ENCODE measurements around the gene ATOX1. TPM values are rescaled to one million over a fixed set of nuclear protein-coding genes. Genes with fewer than 3 reads are reported as not detected.
"Not testable (repeated sequence)": the region's sequence is repeated elsewhere in the genome, so short reads cannot be mapped to it uniquely, and the experiment has no call there.

Gene ATOX1
- total RNA-seq, 1 donor from 2014 or later = 179 TPM

DNA sequence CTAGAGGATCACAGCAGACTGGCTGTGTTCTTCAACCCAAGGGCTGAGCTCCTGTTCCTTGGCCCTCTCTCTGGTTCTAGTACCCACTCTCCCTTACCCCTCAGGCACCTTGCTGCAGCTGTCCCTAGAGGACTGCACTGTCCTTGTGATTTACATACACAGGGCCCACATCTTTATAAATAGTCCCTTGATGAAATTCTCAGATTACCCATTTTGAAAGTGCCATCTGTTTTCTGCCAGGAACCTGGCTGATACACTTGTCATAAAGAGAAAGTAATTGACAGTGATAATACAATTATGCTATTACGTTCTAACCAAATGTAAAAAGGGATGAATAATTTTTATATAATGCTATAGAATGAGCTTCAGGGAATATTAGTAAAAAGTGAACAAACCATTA lies 55.2 kb downstream of the ATOX1 start:
- H3K36me3 ChIP-seq = no peaks in the 10 kb centered on the region
- intact Hi-C loops (cut with DNase I) = no loop called here
- TF ChIP-seq, protein P1, sequence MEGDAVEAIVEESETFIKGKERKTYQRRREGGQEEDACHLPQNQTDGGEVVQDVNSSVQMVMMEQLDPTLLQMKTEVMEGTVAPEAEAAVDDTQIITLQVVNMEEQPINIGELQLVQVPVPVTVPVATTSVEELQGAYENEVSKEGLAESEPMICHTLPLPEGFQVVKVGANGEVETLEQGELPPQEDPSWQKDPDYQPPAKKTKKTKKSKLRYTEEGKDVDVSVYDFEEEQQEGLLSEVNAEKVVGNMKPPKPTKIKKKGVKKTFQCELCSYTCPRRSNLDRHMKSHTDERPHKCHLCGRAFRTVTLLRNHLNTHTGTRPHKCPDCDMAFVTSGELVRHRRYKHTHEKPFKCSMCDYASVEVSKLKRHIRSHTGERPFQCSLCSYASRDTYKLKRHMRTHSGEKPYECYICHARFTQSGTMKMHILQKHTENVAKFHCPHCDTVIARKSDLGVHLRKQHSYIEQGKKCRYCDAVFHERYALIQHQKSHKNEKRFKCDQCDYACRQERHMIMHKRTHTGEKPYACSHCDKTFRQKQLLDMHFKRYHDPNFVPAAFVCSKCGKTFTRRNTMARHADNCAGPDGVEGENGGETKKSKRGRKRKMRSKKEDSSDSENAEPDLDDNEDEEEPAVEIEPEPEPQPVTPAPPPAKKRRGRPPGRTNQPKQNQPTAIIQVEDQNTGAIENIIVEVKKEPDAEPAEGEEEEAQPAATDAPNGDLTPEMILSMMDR (IDR thresholded peaks at IDR 0.05) = no peak
- H3K4me3 ChIP-seq = no peak overlapping the region
- no peaks in the 10 kb centered on the region for H3K27me3 ChIP-seq
- H3K27ac ChIP-seq = peak overlapping the region; percentile 76 to 91
- H3K9me3 ChIP-seq = no peaks in the 10 kb centered on the region
- no peak for DNase-seq (ENCODE audit: low spot score in 2 of 2)
- peaks cover 0 to 25% of the 10 kb centered on the region in 2 donors for H3K4me1 ChIP-seq

- no peak overlapping the region for H3K4me3 ChIP-seq
- peaks cover 0 to 43% of the 10 kb centered on the region in 2 donors for H3K4me1 ChIP-seq
- no peak for DNase-seq (ENCODE audit: low spot score in 2 of 2)
- no peaks in the 10 kb centered on the region for H3K9me3 ChIP-seq
- intact Hi-C loops (cut with DNase I) = no loop called here
- peak overlapping the region in 1 of 2 donors; percentile 91 for H3K27ac ChIP-seq
- TF ChIP-seq, protein P1 (IDR thresholded peaks at IDR 0.05) = no peak
- H3K36me3 ChIP-seq = no peaks in the 10 kb centered on the region
- no peaks in the 10 kb centered on the region for H3K27me3 ChIP-seq
These were observed 57.6 kb downstream of the ATOX1 start for GRCh38 chr5:151700820-151701219.

GRCh38 chr5:151700296-151700695 lies 58.1 kb downstream of the ATOX1 start:
- H3K27me3 ChIP-seq = no peaks in the 10 kb centered on the region
- DNase-seq (ENCODE audit: low spot score in 2 of 2) = no peak
- TF ChIP-seq, protein P1 (IDR thresholded peaks at IDR 0.05) = no peak
- intact Hi-C loops (cut with DNase I) = no loop called here
- peak overlapping the region; percentile 91 to 98 for H3K27ac ChIP-seq
- no peaks in the 10 kb centered on the region for H3K9me3 ChIP-seq
- H3K4me1 ChIP-seq = peaks cover 0 to 44% of the 10 kb centered on the region in 2 donors
- H3K4me3 ChIP-seq = no peak overlapping the region
- no peaks in the 10 kb centered on the region for H3K36me3 ChIP-seq

- Histone ChIP-seq H3K36me3 (no peaks in the 10 kb centered on the region), H3K27ac (peak overlapping the region; percentile 91 to 98), H3K27me3 (no peaks in the 10 kb centered on the region), H3K9me3 (no peaks in the 10 kb centered on the region), H3K4me1 (peaks cover 0 to 44% of the 10 kb centered on the region in 2 donors), H3K4me3 (peak overlapping the region in 1 of 2 donors; percentile 25)
- intact Hi-C loops (cut with DNase I) = loop anchor here (2.0 to 5.0 kb wide), 3 partner anchors 18 to 42 kb away; no protein-coding TSS in a partner anchor
- TF ChIP-seq, protein P1 (IDR thresholded peaks at IDR 0.05) = no peak
- peak; percentile 37 to 91 for DNase-seq (ENCODE audit: low spot score in 2 of 2)
These were observed 59.1 kb downstream of the ATOX1 start for GRCh38 chr5:151699071-151699901.

DNA sequence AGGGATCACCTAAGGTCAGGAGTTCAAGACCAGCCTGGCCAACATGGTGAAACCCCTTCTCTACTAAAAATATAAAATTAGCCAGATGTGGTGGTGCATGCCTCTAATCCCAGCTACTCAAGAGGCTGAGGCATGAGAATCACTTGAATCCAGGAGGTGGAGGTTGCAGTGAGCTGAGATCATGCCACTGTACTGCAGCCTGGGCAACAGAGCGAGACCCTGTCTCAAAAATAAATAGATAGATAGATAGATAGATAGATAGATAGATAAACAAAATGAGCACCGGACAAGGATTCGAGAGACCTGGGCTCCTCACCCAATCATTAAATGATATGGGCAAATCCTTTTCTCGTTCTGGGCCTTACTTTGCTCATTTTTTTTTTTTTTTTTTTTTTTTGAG lies 60.4 kb downstream of the ATOX1 start:
- intact Hi-C loops (cut with DNase I) = loop anchor here (2.0 to 5.0 kb wide), 3 partner anchors 19 to 43 kb away; no protein-coding TSS in a partner anchor
- not testable (repeated sequence) for H3K36me3 ChIP-seq; H3K27me3 ChIP-seq; DNase-seq (ENCODE audit: low spot score in 2 of 2); H3K9me3 ChIP-seq; H3K4me3 ChIP-seq
- peak overlapping the region; percentile 91 to 98 for H3K27ac ChIP-seq
- H3K4me1 ChIP-seq = peaks cover 0 to 44% of the 10 kb centered on the region in 2 donors

- H3K36me3 ChIP-seq = no peaks in the 10 kb centered on the region
- no peaks in the 10 kb centered on the region for H3K9me3 ChIP-seq
- H3K27ac ChIP-seq = peak overlapping the region; percentile 91 to 98
- no peaks in the 10 kb centered on the region for H3K27me3 ChIP-seq
- no peak overlapping the region for H3K4me3 ChIP-seq
- peaks cover 0 to 43% of the 10 kb centered on the region in 2 donors for H3K4me1 ChIP-seq
- intact Hi-C loops (cut with DNase I) = loop anchor here (5.0 kb wide), 1 partner anchor 35 kb away; no protein-coding TSS in a partner anchor
- DNase-seq (ENCODE audit: low spot score in 2 of 2) = peak in 1 of 2 donors; percentile 61
- TF ChIP-seq, protein P1 (IDR thresholded peaks at IDR 0.05) = no peak
These were observed 61.0 kb downstream of the ATOX1 start for GRCh38 chr5:151697452-151697851.

All from ascending aorta (tissue), 2 donors.